Neural cell (in vitro differentiated cells): ENCODE data around the gene AKAP8L.

ENCODE experiments used
- POLR2AphosphoS5 ChIP-seq: IDR thresholded peaks from 2 replicates; pipeline ENCODE4 v1.6.1; 2012
- RAD21 ChIP-seq: fragments of 450-650 bp; conservative IDR thresholded peaks from 2 replicates; pipeline ENCODE4 v1.6.1; 2014; ENCODE audit warnings: antibody characterized with exemption, mild to moderate bottlenecking, moderate library complexity
- TF ChIP-seq, protein P1 (sequence below): fragments of 450-650 bp; IDR thresholded peaks from 2 replicates; pipeline ENCODE4 v1.5.1; 2014; ENCODE audit warnings: antibody characterized with exemption, mild to moderate bottlenecking, moderate library complexity; ENCODE audit not compliant: poor library complexity, severe bottlenecking

DNA sequence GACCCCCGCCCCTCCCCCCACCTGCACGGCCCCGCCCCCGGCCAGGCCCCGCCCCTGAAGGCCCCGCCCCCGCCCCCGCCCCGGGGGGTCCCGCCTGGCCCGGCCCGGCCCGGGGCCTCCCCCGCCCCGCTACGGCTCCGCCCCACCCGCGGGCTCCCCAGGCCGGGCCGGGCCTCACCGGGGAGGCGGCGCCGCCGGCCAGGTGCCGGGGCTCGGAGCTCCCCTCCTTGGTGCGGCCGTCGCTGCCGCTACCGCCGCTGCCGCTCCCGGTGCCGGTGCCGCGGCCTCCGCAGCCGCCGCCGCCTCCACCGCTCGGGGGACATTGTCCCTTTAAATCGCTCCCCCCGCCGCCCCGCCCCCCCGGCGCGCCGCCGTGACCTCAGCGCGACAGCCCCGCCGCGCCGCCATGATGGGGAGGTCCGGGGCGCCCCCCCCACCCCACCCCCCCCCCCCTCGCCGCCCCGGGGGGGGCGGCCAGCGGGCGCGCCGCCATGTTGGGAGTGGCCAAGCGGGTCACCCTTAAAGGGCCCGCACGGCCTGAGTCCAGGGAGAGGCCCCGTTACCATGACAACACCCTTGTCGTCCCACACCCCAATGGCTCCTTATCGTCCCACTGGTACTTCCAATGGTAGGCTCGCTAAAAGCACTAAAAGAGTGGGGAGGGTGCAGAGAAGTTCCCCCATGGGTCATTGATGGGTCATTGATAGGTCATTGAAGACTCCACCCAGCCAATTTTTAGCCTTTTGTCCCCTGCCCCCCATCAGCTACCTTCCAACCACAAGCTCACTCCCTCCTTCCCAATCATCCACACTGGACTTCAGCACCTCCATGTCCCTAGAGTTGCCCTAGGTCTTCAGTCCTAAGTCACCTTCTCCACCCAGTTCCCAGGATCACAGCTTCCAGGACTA lies 31.1 kb upstream of the AKAP8L start, which contains the start of gene WIZ:
- TF ChIP-seq, protein P1, sequence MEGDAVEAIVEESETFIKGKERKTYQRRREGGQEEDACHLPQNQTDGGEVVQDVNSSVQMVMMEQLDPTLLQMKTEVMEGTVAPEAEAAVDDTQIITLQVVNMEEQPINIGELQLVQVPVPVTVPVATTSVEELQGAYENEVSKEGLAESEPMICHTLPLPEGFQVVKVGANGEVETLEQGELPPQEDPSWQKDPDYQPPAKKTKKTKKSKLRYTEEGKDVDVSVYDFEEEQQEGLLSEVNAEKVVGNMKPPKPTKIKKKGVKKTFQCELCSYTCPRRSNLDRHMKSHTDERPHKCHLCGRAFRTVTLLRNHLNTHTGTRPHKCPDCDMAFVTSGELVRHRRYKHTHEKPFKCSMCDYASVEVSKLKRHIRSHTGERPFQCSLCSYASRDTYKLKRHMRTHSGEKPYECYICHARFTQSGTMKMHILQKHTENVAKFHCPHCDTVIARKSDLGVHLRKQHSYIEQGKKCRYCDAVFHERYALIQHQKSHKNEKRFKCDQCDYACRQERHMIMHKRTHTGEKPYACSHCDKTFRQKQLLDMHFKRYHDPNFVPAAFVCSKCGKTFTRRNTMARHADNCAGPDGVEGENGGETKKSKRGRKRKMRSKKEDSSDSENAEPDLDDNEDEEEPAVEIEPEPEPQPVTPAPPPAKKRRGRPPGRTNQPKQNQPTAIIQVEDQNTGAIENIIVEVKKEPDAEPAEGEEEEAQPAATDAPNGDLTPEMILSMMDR = no peak
- TF ChIP-seq RAD21 = no peak
- TF ChIP-seq POLR2AphosphoS5 = peak; percentile 84
